BLaER1 treated with 17β-estradiol and CSF1 and Interleukin-3, amounts not matched to agents 10 nM and 100 nM (cell line): ENCODE data around the gene ADAMTS12.
A peak's percentile ranks its signal among the peaks of the same experiment; 100 is the strongest.

Experiments used
- H3K27ac ChIP-seq, 11 experiments: shearing (Covaris generic); formaldehyde crosslinking; 2 replicates each; pipeline ENCODE4 v1.8.1; 2022
- H3K27me3 ChIP-seq, 11 experiments: shearing (Covaris generic); formaldehyde crosslinking; 2 replicates each; pipeline ENCODE4 v1.8.1; 2022
- H3K36me3 ChIP-seq, 11 experiments: shearing (Covaris generic); formaldehyde crosslinking; 2 replicates each; pipeline ENCODE4 v1.8.1; 2022
- H3K4me1 ChIP-seq, 10 experiments: shearing (Covaris generic); formaldehyde crosslinking; 2 replicates each; pipeline ENCODE4 v1.8.1; 2022
- H3K4me2 ChIP-seq, 11 experiments: shearing (Covaris generic); formaldehyde crosslinking; 2 replicates each; pipeline ENCODE4 v1.8.1; 2022
- H3K4me3 ChIP-seq, 10 experiments: shearing (Covaris generic); formaldehyde crosslinking; 2 replicates each; pipeline ENCODE4 v1.8.1; 2022
- H3K9ac ChIP-seq, 11 experiments: shearing (Covaris generic); formaldehyde crosslinking; 2 replicates each; pipeline ENCODE4 v1.8.1; 2022
- H3K9me3 ChIP-seq, 11 experiments: shearing (Covaris generic); formaldehyde crosslinking; replicated peaks in 1 of 11; 2 replicates each; pipeline ENCODE4 v1.8.1; 2022
- H4K20me1 ChIP-seq, 11 experiments: shearing (Covaris generic); formaldehyde crosslinking; 2 replicates each; pipeline ENCODE4 v1.8.1; 2022
- Cebpa-rat ChIP-seq, 11 experiments: shearing (Covaris generic); IDR thresholded peaks; 2 replicates each; pipeline ENCODE4 v1.8.1; 2022

The ADAMTS12 gene

DNA sequence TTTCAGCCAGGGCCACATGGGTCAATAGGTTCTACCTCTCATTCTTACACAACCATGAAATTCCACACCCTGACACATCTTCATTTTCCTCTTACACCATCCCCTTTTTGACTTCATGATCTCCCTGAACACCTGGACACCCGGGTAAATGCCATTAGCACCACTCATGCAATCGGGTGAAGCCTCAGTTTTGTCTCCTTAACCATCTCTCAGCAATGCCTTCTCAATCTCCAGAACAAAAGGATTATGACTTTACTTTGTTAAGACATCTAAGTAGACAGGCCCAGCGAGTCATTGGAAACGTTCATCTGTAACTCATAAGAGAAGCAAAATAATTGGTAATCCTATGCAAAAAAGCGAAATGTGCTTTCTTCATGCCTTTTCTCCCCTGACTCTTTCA lies 49.9 kb downstream of the ADAMTS12 start:
- TF ChIP-seq Cebpa-rat (IDR thresholded peaks at IDR 0.05) = no peak
- Histone ChIP-seq H3K27me3 (no peaks in the 10 kb centered on the region), H3K9ac (no peak overlapping the region), H4K20me1 (no peaks in the 10 kb centered on the region), H3K4me1 (peaks cover 0 to 12% (median 10%) of the 10 kb centered on the region in 10 experiments; a peak in 15 of 20 replicates), H3K4me3 (no peak overlapping the region), H3K27ac (no peak overlapping the region), H3K9me3 (peaks cover 7 to 27% (median 22%) of the 10 kb centered on the region in 11 experiments; a peak in 19 of 22 replicates), H3K4me2 (peak overlapping the region in 5 of 11 experiments; percentile 8 to 51 (median 30); a peak in 1 of 22 replicates), H3K36me3 (no peaks in the 10 kb centered on the region)

DNA sequence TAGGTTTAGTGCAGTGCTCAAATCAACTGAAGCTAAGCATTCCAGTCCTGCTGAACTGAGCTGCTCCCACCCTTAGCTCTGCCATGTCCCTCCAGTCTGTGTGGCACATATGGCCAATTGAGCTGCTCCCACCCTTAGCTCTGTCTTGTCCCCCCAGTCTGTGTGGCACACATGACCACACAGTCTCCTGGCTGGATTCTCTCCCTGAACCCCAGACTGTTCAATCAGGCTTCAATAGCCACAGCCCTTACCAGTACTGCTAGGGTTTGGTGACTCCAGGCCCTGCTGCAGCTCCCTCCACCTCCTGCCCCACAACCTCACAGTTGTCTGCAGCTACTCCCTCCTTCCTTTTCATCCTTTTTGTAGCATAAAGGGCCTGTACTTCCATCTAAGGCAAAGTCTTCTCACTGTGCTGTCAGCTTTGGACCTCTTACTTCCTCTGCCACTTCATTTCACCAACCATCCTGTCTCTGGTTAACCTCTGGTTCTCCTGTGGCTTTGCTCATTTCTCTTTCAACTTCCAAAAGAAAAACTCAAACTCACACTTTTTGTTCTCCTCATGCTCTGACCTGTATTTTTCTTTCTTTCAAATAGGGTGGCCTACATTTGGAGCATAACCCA lies 50.8 kb downstream of the ADAMTS12 start:
- no peak overlapping the region for H3K27ac ChIP-seq
- no peak for TF ChIP-seq Cebpa-rat (IDR thresholded peaks at IDR 0.05)
- H3K36me3 ChIP-seq = no peaks in the 10 kb centered on the region
- peak overlapping the region in 9 of 11 experiments; percentile 8 to 51 (median 26); a peak in 10 of 22 replicates for H3K4me2 ChIP-seq
- H3K9ac ChIP-seq = no peak overlapping the region
- peaks cover 0 to 12% (median 10%) of the 10 kb centered on the region in 10 experiments; a peak in 15 of 20 replicates for H3K4me1 ChIP-seq
- no peaks in the 10 kb centered on the region for H4K20me1 ChIP-seq
- H3K4me3 ChIP-seq = no peak overlapping the region
- H3K27me3 ChIP-seq = no peaks in the 10 kb centered on the region
- H3K9me3 ChIP-seq = peaks cover 7 to 27% (median 22%) of the 10 kb centered on the region in 11 experiments; a peak in 19 of 22 replicates

DNA sequence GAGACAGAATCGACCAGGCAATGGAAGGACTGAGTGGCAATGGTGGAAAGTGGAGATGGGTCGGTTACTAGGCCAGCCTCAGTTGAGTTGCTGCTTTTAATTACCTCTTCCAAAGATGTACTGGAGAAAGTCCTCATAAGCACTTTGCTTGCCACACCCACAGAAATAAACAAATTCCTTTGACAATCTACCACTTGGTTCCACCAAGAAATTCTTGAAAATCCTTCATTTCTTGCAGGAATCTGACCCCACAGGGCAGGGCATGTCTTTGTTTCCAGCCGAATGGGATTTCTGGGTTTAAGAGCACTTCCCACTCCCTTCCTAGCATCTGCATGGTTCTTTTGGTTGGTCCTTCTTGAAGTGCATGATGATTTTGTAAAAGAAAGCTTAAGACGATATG lies 54.5 kb downstream of the ADAMTS12 start:
- Histone ChIP-seq H4K20me1 (no peaks in the 10 kb centered on the region), H3K27me3 (no peaks in the 10 kb centered on the region), H3K9ac (no peak overlapping the region), H3K4me2 (no peak overlapping the region), H3K4me1 (peaks cover 0 to 12% (median 10%) of the 10 kb centered on the region in 10 experiments; a peak in 15 of 20 replicates), H3K27ac (no peak overlapping the region), H3K36me3 (no peaks in the 10 kb centered on the region), H3K4me3 (no peak overlapping the region), H3K9me3 (peaks cover 0 to 12% (median 5%) of the 10 kb centered on the region in 11 experiments; a peak in 6 of 22 replicates)
- no peak for TF ChIP-seq Cebpa-rat (IDR thresholded peaks at IDR 0.05)

DNA sequence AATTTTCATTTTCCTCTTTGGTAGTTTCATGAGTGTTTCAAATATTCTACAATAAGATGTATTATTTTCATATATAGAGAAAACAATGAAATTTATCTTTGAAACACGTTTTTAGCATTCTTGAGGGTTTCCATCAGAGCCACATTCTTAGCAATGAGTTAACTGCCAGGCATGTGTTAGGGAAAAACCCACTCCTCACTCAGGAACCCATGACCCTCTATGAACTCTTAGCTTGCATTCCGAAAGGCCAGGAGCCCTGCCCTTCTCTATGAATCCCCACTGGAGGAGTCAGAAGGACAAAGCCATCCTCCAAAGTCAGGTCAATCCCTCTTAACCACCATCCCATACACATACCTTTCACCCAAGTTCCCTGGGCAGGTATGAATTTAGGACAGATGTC lies 57.5 kb downstream of the ADAMTS12 start:
- Histone ChIP-seq H3K27ac (no peak overlapping the region), H3K9ac (no peak overlapping the region), H3K4me1 (no peaks in the 10 kb centered on the region), H4K20me1 (no peaks in the 10 kb centered on the region), H3K9me3 (peaks cover 0 to 11% (median 5%) of the 10 kb centered on the region in 11 experiments; a peak in 7 of 22 replicates), H3K36me3 (no peaks in the 10 kb centered on the region), H3K4me3 (no peak overlapping the region), H3K27me3 (no peaks in the 10 kb centered on the region), H3K4me2 (no peak overlapping the region)
- no peak for TF ChIP-seq Cebpa-rat (IDR thresholded peaks at IDR 0.05)

DNA sequence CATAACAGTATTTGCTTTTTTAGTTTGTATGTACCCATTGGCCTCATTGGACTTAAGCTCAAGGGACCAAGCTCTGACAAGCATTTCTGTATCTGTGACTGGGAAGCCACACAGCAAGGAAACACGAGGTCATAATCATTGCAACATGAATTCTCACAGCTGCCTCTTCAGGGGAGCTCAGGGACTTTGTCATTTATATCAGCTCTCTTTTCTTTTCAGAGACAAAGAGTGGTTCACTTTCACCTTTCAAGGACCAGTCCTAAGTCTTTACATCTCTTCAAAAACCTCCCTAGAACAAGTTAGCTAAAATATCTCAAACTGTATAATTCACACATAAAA lies 58.6 kb downstream of the ADAMTS12 start:
- Histone ChIP-seq H3K9ac (no peak overlapping the region), H3K4me2 (no peak overlapping the region), H3K9me3 (peaks cover 0 to 11% (median 5%) of the 10 kb centered on the region in 11 experiments; a peak in 7 of 22 replicates), H3K4me1 (peaks cover 0 to 6% (median 0%) of the 10 kb centered on the region in 10 experiments; a peak in 7 of 20 replicates), H4K20me1 (no peaks in the 10 kb centered on the region), H3K27me3 (no peaks in the 10 kb centered on the region), H3K27ac (no peak overlapping the region), H3K36me3 (no peaks in the 10 kb centered on the region), H3K4me3 (no peak overlapping the region)
- TF ChIP-seq Cebpa-rat (IDR thresholded peaks at IDR 0.05) = no peak

DNA sequence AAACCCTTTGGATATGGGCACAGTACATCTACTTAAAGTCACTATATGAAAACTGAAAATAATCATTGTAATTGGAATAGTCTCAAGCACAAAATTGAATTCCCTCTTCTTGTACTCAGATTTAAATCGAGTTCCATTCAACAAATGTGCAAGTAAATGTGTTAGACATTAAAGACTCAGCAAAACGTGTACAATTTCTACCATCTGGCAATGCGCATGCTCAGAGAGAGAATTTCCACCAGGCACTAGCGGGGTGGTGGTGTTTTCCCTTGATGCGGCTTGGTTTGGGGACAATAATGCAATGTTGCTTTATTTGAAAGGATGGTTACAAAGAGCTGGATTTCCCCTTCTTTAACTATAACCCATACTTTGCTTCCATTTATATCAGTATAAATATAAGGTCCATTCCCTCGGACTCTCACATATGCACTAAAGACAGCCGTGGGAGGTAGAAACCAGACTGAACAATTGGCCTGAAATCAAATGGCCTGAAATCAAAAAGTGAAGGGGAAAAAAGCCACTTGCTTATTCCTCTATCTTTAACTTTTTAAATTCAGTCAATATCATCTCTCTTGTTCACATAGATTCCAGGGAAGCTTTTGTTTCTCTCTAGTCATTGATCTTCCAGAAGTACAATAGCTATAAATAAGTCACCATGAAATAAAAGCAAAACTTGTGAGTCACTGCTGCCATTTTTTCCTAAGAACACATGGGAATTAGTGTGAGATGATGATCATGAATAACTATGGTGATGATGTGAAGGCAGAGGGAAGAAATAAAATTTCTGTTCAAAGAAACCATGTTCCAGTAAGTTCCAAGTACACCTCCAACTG lies 59.2 kb downstream of the ADAMTS12 start:
- H3K4me2 ChIP-seq = no peak overlapping the region
- no peaks in the 10 kb centered on the region for H3K36me3 ChIP-seq
- no peak overlapping the region for H3K4me3 ChIP-seq
- no peak for TF ChIP-seq Cebpa-rat (IDR thresholded peaks at IDR 0.05)
- H3K27me3 ChIP-seq = no peaks in the 10 kb centered on the region
- H3K27ac ChIP-seq = no peak overlapping the region
- no peaks in the 10 kb centered on the region for H4K20me1 ChIP-seq
- peaks cover 0 to 11% (median 6%) of the 10 kb centered on the region in 10 experiments; a peak in 16 of 20 replicates for H3K4me1 ChIP-seq
- H3K9ac ChIP-seq = no peak overlapping the region
- peaks cover 0 to 11% (median 5%) of the 10 kb centered on the region in 11 experiments; a peak in 7 of 22 replicates for H3K9me3 ChIP-seq

DNA sequence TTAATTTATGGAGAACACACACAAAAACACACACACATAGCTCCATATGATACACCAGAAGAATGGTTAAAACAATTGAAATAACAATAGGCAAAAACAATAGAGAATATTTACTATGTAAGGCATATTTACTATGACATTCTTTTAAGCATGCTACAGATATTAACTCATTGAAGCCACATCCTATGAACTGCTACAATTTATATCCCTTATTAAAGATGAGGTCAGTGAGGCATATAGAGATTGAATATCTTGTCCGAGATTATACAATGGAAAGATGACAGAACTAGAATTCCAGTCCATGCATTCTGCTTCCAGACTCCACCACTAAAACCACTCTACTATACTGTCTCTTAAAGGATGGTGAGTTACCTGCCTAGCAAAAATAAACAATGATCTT lies 60.7 kb downstream of the ADAMTS12 start:
- H3K4me2 ChIP-seq = no peak overlapping the region
- no peak overlapping the region for H3K27ac ChIP-seq
- TF ChIP-seq Cebpa-rat (IDR thresholded peaks at IDR 0.05) = no peak
- H3K36me3 ChIP-seq = no peaks in the 10 kb centered on the region
- H3K27me3 ChIP-seq = no peaks in the 10 kb centered on the region
- H3K4me3 ChIP-seq = no peak overlapping the region
- H4K20me1 ChIP-seq = no peaks in the 10 kb centered on the region
- peaks cover 5 to 21% (median 14%) of the 10 kb centered on the region in 10 experiments for H3K4me1 ChIP-seq
- H3K9me3 ChIP-seq = peaks cover 0 to 11% (median 5%) of the 10 kb centered on the region in 11 experiments; a peak in 7 of 22 replicates
- H3K9ac ChIP-seq = no peak overlapping the region

DNA sequence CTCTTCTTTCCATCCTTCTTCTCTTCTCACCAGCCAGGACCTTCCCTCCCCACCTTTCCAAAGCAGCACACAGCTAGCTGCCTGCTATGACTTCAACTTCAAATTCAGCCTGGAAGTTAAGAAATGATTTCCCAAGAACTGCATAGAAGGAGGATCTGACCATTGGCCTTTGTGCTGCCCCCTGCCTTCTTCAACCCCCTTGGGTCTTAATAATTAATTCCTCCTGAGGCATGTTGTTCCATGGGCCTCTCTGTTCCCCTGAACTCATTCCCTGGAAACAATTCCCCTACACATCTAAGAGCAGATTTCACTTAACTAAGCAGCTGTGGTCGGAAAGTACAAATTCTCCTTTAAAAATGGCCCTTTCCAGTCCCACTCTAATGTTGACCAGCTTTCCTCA lies 62.4 kb downstream of the ADAMTS12 start:
- H3K4me2 ChIP-seq = no peak overlapping the region
- no peaks in the 10 kb centered on the region for H4K20me1 ChIP-seq
- H3K27me3 ChIP-seq = no peaks in the 10 kb centered on the region
- no peak overlapping the region for H3K4me3 ChIP-seq
- H3K27ac ChIP-seq = no peak overlapping the region
- no peaks in the 10 kb centered on the region for H3K36me3 ChIP-seq
- peaks cover 0 to 11% (median 2%) of the 10 kb centered on the region in 11 experiments; a peak in 7 of 22 replicates for H3K9me3 ChIP-seq
- TF ChIP-seq Cebpa-rat (IDR thresholded peaks at IDR 0.05) = no peak
- H3K9ac ChIP-seq = no peak overlapping the region
- peaks cover 5 to 37% (median 14%) of the 10 kb centered on the region in 10 experiments for H3K4me1 ChIP-seq

DNA sequence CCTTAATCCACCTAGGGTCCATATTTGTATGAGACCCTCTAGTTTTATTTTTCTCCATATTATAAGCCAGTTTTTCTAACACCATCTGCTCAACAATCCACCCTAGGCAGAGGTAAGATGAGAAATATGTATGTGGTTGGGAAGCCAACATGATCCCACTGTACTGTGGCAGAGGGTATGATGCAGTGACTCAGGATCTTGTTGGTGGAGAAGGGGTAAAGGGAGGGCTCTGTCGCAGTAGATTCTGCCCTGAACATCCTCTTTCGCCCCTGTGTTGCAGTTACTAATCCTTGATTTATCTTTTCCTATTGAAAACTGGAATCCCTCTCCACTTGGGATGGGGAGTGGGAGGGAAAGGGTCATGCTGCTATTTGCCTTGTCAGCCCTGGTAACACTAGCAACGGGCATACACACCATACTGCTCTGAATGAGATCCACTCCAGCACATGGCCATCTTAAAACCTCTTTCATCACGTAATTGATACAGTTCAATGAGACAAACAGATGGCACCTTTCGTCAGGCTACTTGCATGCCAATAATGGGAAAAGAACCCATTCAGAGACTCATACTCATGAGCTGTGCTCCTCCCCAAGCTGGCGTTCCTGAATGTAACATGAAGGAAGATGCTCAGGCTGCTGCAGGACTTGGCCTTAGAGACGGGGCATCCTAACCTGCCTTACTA lies 63.0 kb downstream of the ADAMTS12 start:
- peak overlapping the region in 1 of 11 experiments; percentile 73; a peak in 1 of 22 replicates for H3K4me2 ChIP-seq
- no peak overlapping the region for H3K9ac ChIP-seq
- peaks cover 0 to 9% (median 0%) of the 10 kb centered on the region in 11 experiments; a peak in 7 of 22 replicates for H3K9me3 ChIP-seq
- no peak overlapping the region for H3K4me3 ChIP-seq
- H3K36me3 ChIP-seq = no peaks in the 10 kb centered on the region
- no peak overlapping the region for H3K27ac ChIP-seq
- peaks cover 5 to 44% (median 14%) of the 10 kb centered on the region in 10 experiments for H3K4me1 ChIP-seq
- no peaks in the 10 kb centered on the region for H3K27me3 ChIP-seq
- H4K20me1 ChIP-seq = no peaks in the 10 kb centered on the region
- no peak for TF ChIP-seq Cebpa-rat (IDR thresholded peaks at IDR 0.05)
